ENCODE measurements around the gene MAML2. TPM values are rescaled to one million over a fixed set of nuclear protein-coding genes. Genes with fewer than 3 reads are reported as not detected.

The MAML2 gene
- total RNA-seq, 1 donor from 2014 or later: 31.5 TPM

DNA sequence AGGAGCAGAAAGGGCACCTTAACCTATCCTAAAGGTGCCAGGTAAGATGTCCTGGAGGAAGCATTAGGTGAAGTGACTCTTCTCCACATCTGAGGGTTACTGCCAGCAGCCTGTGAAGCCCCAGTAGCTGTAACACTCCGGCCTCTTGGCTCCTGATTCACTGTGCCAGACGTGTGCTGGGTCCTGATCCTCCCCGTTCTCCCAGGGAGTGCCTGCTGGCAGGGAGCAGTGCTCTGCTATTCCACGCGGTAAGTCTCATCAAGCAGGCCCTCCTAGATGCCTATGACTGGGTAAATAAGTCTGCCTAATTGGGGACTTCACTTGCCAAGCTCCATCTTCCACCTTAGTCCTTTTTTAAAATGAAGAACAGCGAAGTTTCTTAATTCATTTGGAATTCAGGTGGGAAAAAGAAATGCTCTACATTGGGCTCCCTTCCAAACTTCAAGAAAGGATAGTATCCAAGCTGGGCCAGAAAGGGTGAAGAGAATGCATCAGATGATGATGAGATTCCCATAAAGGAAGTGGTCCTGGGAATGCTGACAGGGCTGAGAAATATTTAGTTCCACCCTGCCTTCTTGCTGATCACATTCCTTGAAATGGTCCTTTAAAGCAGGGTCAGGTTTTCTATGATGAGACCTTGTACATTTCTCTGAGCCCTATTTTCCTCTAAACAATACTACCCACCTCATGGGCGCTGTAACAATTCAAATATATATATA, 188.0 kb downstream of the MAML2 start:
- ATAC-seq: no peak
- no peak for DNase-seq
- peaks cover 48% of the 10 kb centered on the region for H3K4me1 ChIP-seq
- no peaks in the 10 kb centered on the region for H3K9me3 ChIP-seq
- H3K27ac ChIP-seq: peak overlapping the region; percentile 79
- TF ChIP-seq, protein P1, sequence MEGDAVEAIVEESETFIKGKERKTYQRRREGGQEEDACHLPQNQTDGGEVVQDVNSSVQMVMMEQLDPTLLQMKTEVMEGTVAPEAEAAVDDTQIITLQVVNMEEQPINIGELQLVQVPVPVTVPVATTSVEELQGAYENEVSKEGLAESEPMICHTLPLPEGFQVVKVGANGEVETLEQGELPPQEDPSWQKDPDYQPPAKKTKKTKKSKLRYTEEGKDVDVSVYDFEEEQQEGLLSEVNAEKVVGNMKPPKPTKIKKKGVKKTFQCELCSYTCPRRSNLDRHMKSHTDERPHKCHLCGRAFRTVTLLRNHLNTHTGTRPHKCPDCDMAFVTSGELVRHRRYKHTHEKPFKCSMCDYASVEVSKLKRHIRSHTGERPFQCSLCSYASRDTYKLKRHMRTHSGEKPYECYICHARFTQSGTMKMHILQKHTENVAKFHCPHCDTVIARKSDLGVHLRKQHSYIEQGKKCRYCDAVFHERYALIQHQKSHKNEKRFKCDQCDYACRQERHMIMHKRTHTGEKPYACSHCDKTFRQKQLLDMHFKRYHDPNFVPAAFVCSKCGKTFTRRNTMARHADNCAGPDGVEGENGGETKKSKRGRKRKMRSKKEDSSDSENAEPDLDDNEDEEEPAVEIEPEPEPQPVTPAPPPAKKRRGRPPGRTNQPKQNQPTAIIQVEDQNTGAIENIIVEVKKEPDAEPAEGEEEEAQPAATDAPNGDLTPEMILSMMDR (IDR thresholded peaks at IDR 0.05): no peak
- no peaks in the 10 kb centered on the region for H3K36me3 ChIP-seq
- H3K27me3 ChIP-seq (ENCODE audit: low read depth): no peaks in the 10 kb centered on the region
- intact Hi-C loops (cut with DNase I): no loop called here
- H3K4me3 ChIP-seq: no peak overlapping the region

DNA sequence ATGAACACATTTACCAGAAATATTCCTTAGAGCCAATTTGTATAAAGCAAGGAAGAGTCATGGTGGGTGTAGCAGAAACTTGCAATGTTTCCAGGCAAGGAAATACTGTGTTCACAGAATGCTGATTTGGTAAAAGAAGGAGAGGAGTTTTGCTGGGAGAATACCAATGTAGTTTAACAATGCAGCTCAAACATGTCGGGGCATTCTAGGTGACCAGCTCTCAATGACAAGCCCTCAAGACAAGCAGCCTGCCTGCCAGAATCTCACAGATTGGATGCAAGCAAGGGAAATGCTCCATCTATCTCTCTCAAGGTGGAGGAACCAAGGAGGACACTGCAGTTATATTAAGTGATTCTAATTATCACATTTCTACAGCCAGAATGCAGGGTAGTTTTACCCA, 190.4 kb downstream of the MAML2 start:
- Histone ChIP-seq H3K4me1 (peaks cover 38% of the 10 kb centered on the region), H3K4me3 (no peak overlapping the region), H3K27me3 (ENCODE audit: low read depth) (no peaks in the 10 kb centered on the region), H3K36me3 (no peaks in the 10 kb centered on the region), H3K27ac (no peak overlapping the region), H3K9me3 (no peaks in the 10 kb centered on the region)
- TF ChIP-seq, protein P1 (IDR thresholded peaks at IDR 0.05): no peak
- no peak for DNase-seq
- no peak for ATAC-seq
- intact Hi-C loops (cut with DNase I): no loop called here

- DNase-seq: no peak
- ATAC-seq: no peak
- Histone ChIP-seq H3K4me3 (no peak overlapping the region), H3K4me1 (peaks cover 26% of the 10 kb centered on the region), H3K27ac (no peak overlapping the region), H3K27me3 (ENCODE audit: low read depth) (no peaks in the 10 kb centered on the region), H3K9me3 (no peaks in the 10 kb centered on the region), H3K36me3 (no peaks in the 10 kb centered on the region)
- TF ChIP-seq, protein P1 (IDR thresholded peaks at IDR 0.05): no peak
- intact Hi-C loops (cut with DNase I): no loop called here
Observed at GRCh38 chr11:96151501-96151900, 191.5 kb downstream of the MAML2 start.

GRCh38 chr11:96150609-96151008, 192.4 kb downstream of the MAML2 start:
- Histone ChIP-seq H3K36me3 (no peaks in the 10 kb centered on the region), H3K4me1 (peaks cover 18% of the 10 kb centered on the region), H3K27ac (no peak overlapping the region), H3K4me3 (no peak overlapping the region), H3K27me3 (ENCODE audit: low read depth) (no peaks in the 10 kb centered on the region), H3K9me3 (no peaks in the 10 kb centered on the region)
- DNase-seq (no peak), ATAC-seq (peak in 1 of 2 donors; percentile 19)
- TF ChIP-seq, protein P1 (IDR thresholded peaks at IDR 0.05): no peak
- intact Hi-C loops (cut with DNase I): no loop called here

DNA sequence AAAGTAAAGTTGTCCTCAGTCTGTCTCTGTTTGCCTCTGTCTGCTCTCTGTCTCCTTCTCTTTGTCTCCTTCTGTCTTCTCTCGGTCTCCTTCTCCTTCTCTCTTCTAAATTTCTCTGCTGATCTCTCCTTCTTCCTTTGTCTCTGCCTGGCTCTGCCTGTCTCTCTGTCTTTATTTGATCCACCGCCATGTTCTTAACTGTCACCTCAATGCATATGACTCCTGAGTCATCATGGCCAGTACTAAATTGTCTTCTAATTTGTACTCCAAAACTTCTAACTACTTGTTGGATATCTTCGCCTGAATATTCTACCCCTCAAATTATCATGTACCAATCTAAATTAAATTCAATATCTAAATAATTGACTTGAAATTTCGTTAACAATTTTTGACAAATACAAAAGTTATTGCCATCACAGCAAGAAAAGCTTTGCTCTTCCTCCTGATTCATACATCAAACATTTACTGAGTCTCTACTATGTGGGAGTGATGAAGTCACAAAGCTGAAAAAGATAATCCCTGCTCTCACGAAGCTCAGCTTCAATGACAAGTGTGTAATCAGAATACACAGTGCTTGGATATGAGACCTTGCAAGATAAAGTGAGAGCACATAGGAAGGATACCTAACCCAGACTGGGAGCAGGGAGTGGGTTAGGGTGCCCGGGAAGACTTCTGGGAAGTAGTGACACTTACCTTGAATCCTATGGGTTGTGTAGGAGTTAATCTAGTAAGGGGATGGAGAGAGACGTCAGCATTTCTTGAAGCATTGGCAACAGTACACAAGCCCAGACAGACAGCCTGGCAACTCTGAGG, 193.0 kb downstream of the MAML2 start:
- no peak overlapping the region for H3K4me3 ChIP-seq
- TF ChIP-seq, protein P1 (IDR thresholded peaks at IDR 0.05): no peak
- H3K27ac ChIP-seq: no peak overlapping the region
- no peaks in the 10 kb centered on the region for H3K9me3 ChIP-seq
- DNase-seq (no peak), ATAC-seq (no peak)
- intact Hi-C loops (cut with DNase I): no loop called here
- peaks cover 18% of the 10 kb centered on the region for H3K4me1 ChIP-seq
- no peaks in the 10 kb centered on the region for H3K36me3 ChIP-seq
- H3K27me3 ChIP-seq (ENCODE audit: low read depth): no peaks in the 10 kb centered on the region
